Astrocyte of the cerebellum (primary cell): Measurements from ENCODE around the gene HSF5.

Experiments
- DNase-seq: peaks from one replicate; pipeline ENCODE4 v3.0.0-alpha.2; 2011; ENCODE audit warnings: low read depth
- H3K4me3 ChIP-seq: 2 replicates; pipeline ENCODE4 v1.5.1; 2011; ENCODE audit warnings: mild to moderate bottlenecking, low read depth, low read length, moderate library complexity
- in situ Hi-C: cut with HindIII; loops from 2 replicates; pipeline ENCODE4 v1.10.0; 2017; ENCODE audit warnings: low sequenced_read_pairs
- TF ChIP-seq, protein P1 (sequence below): IDR thresholded peaks from 2 replicates; pipeline ENCODE4 v1.5.1; 2012; ENCODE audit warnings: low read length, low read depth, moderate library complexity, mild to moderate bottlenecking; ENCODE audit errors: missing control alignments

Gene HSF5

DNA sequence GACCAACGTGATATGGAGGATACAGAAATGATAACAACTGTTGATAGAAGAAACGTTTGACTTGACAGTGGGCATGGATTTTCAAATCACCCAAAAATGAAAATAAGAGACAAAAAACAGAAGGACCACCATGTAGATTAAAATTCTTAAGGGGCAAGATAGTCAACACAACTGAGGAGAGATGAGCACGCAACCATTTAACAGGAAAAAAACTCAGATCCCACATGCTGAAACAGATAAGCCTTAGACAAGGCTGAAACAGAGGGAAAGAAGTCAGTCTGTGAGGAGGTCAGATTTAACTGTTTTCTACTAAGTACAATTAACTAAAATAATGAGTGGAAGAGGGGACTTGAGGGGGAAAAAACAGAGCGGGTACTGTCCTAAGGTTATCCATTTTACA, 92.0 kb downstream of the HSF5 start:
- DNase-seq = no peak
- H3K4me3 ChIP-seq = no peak overlapping the region
- in situ Hi-C loops = no loop called here
- TF ChIP-seq, protein P1, sequence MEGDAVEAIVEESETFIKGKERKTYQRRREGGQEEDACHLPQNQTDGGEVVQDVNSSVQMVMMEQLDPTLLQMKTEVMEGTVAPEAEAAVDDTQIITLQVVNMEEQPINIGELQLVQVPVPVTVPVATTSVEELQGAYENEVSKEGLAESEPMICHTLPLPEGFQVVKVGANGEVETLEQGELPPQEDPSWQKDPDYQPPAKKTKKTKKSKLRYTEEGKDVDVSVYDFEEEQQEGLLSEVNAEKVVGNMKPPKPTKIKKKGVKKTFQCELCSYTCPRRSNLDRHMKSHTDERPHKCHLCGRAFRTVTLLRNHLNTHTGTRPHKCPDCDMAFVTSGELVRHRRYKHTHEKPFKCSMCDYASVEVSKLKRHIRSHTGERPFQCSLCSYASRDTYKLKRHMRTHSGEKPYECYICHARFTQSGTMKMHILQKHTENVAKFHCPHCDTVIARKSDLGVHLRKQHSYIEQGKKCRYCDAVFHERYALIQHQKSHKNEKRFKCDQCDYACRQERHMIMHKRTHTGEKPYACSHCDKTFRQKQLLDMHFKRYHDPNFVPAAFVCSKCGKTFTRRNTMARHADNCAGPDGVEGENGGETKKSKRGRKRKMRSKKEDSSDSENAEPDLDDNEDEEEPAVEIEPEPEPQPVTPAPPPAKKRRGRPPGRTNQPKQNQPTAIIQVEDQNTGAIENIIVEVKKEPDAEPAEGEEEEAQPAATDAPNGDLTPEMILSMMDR = no peak

DNA sequence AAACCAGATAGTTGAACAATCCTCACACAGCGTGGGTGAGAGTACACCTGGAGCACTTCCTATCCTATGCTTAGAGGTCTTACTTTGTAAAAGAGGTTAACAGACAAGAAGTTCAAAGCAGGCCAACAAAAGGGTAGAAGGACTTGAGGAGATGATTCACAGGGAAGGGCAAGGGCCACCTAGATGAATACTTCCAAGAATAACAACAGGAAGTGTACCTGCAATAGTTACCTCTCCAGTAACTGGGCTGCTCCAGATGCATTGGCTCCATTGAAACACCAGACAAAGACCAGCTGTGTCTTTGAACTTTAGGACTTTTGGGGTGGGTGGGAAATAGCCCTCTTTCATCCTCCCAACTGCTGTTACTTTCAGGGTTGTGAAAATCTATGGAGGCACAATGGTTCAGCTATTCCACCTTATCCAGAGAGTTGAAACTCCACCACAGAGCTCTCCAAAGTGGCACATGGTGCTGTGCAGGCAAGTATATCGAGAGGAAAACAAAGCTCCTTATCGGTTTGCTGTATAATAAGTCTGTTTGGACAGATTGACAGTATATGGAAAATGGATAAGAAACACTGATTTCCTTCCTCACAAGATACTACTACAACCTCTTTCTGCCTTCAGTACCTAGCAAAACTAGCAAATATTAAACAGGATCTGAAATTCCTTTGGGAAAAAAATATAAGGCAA, 93.5 kb downstream of the HSF5 start:
- H3K4me3 ChIP-seq = no peak overlapping the region
- TF ChIP-seq, protein P1 = no peak
- DNase-seq = no peak
- in situ Hi-C loops = no loop called here

DNA sequence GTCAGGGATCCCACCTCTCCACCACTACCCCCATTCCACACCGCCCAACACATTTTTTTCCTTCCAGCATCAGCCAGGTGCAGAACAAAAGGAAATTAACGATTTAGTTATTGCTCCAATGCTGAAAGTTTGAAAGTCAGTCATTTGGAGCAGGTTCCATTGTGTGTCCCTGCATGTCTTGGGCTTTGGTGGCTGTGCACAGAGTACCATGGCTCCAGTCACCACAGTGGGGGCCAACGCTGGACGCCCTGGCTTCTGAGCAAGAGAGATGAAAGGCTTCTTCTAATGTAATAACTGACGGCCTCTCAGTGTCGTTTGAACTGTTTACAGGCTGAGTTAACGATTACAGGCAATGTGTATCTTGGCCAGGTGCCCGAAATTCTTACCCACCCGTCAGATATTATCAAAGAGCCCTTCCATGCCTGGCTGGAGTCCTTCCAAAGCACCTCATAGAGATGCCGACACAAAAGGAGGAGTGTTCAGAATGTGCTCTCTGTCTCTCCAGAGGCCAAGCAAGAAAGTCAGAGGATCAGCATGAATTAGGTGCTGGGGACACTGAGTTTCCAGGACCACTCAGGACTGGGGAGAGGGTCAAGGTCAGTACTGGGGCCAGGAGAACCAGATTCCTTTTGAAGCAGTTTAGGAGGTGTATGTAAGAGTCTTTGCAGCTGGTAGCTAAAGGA, 96.8 kb downstream of the HSF5 start:
- in situ Hi-C loops = no loop called here
- peak; percentile 62 for DNase-seq
- H3K4me3 ChIP-seq = no peak overlapping the region
- TF ChIP-seq, protein P1 = no peak

DNA sequence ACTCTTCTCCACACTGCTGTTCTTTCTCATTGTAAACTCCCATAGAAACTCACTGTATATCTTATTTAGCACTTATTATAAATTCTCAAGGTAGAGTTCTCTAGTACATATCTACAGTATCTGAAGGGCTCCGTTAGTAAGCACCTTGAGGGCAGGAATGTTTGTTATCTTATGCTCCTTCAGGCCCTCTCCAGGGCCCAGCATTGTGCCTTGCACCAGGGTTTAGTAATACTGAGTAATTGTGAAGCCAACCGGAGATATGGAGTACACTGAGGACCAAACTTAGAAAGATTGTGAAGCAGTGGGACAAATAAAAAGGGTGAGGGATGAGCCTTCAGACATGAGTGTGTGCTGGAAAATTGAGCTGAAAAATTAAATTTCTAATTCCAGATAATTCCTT, 97.3 kb downstream of the HSF5 start:
- no peak overlapping the region for H3K4me3 ChIP-seq
- TF ChIP-seq, protein P1 = no peak
- DNase-seq = no peak
- in situ Hi-C loops = no loop called here

DNA sequence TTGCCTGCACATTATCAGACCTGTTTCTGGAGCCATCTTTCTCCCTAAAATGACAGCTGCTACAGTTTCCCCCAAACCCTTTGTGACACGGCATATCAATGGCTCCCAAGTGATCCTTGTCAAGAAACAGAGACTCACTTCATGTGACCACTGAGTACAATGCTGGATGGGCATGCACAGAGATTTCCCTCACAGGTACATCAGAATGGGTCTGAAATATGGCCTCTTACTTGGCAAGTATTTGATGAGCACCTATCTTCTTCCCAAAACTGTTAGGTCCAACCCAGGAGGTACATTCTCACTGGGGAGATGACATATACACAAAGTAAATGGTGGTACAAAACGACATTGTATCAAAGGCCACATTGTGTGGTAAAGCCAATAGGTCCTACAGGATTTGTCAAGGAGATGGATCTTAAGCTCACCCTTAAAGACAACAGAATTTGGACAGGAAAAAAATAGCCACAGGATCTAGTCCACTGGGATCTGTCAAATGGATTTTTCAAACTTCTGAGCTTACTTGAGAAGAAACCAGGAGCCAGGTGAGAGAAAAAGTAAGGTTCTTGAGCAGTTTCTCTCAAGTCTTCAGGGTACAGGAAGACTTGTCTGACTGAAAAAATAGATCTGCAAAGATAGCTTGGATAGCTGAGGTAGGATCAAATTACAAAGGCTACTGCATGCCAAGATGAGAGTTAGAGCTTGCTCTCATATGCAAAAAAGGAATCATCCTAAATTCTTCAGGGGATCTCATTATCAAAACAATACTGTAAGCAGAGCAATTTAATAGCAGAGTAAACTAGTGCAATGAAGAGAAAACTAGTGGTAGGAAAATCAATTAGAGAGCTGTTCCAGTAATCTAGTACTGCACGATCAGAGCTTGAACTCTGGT, 99.7 kb downstream of the HSF5 start:
- DNase-seq = peak; percentile 6
- TF ChIP-seq, protein P1 = no peak
- in situ Hi-C loops = no loop called here
- no peak overlapping the region for H3K4me3 ChIP-seq

DNA sequence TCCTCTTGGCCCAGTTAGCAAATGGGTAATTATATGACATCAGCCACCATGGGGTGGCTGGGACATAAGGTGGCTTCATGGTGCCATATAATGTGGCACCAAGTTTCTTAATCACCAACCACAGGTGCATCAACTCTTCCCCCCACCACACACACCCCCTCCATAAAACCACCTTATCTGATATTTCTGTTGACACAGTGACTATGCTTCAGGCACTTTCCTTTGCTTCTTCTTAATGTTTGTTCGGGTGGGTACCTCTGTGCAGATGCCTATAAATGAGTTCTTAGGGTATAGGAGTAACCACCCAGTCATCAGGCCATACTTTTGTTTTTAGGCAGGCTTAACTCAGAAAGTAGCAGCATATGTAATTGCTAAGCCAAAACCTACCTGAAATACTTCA, 100.4 kb downstream of the HSF5 start:
- DNase-seq = no peak
- TF ChIP-seq, protein P1 = no peak
- no peak overlapping the region for H3K4me3 ChIP-seq
- in situ Hi-C loops = no loop called here
